Osteocyte (in vitro differentiated cells): ENCODE results near the gene THOC7. TPM values are rescaled to one million over a fixed set of nuclear protein-coding genes. Genes with fewer than 3 reads are reported as not detected.

Experiments
- DNase-seq: peaks from one replicate; pipeline ENCODE4 v3.0.0; 2021; ENCODE audit warnings: mixed read lengths; ENCODE audit not compliant: unreplicated experiment; ENCODE audit errors: extremely low spot score
- H3K27ac Mint-ChIP-seq: one replicate; pipeline ENCODE4 v1.8.0; 2021; ENCODE audit warnings: mild to moderate bottlenecking, mixed read lengths; ENCODE audit not compliant: unreplicated experiment
- H3K27me3 Mint-ChIP-seq: one replicate; pipeline ENCODE4 v1.8.0; 2021; ENCODE audit warnings: mixed read lengths; ENCODE audit not compliant: unreplicated experiment
- H3K36me3 Mint-ChIP-seq: one replicate; pipeline ENCODE4 v1.8.0; 2021; ENCODE audit warnings: mixed read lengths; ENCODE audit not compliant: unreplicated experiment
- H3K4me1 Mint-ChIP-seq: one replicate; pipeline ENCODE4 v1.8.0; 2021; ENCODE audit warnings: mixed read lengths; ENCODE audit not compliant: unreplicated experiment
- H3K4me3 Mint-ChIP-seq: one replicate; pipeline ENCODE4 v1.8.0; 2021; ENCODE audit warnings: mild to moderate bottlenecking, moderate library complexity, mixed read lengths; ENCODE audit not compliant: unreplicated experiment
- H3K9me3 Mint-ChIP-seq: one replicate; pipeline ENCODE4 v1.8.0; 2021; ENCODE audit warnings: mixed read lengths; ENCODE audit not compliant: unreplicated experiment
- CTCF ChIP-seq: fragments of 200-600 bp; sonication (generic); IDR thresholded peaks from 2 replicates; pipeline ENCODE4 v1.5.0; 2021; ENCODE audit warnings: antibody characterized with exemption, mild to moderate bottlenecking, moderate library complexity
- total RNA-seq: library from RNA; stranded (reverse); gene quantifications from 2 replicates; pipeline ENCODE4 v1.2.1, GENCODE V29; 2021

Gene THOC7
- total RNA-seq, 1 donor from 2014 or later, result 59.4 TPM

- Mint-ChIP-seq H3K9me3 (no peaks in the 10 kb centered on the region), H3K27ac (no peak overlapping the region), H3K4me1 (peaks cover 21% of the 10 kb centered on the region), H3K36me3 (peaks cover 6% of the 10 kb centered on the region), H3K4me3 (no peak overlapping the region), H3K27me3 (no peaks in the 10 kb centered on the region)
- TF ChIP-seq CTCF, result no peak
- no peak for DNase-seq
Measured at GRCh38 chr3:63905731-63906620, 42.4 kb upstream of the THOC7 start.

- no peak for TF ChIP-seq CTCF
- H3K27ac Mint-ChIP-seq, result no peak overlapping the region
- H3K4me1 Mint-ChIP-seq, result peaks cover 38% of the 10 kb centered on the region
- H3K4me3 Mint-ChIP-seq, result no peak overlapping the region
- H3K27me3 Mint-ChIP-seq, result no peaks in the 10 kb centered on the region
- no peaks in the 10 kb centered on the region for H3K9me3 Mint-ChIP-seq
- DNase-seq, result no peak
- H3K36me3 Mint-ChIP-seq, result peaks cover 20% of the 10 kb centered on the region
Measured at GRCh38 chr3:63900459-63900858, 36.9 kb upstream of the THOC7 start.

GRCh38 chr3:63900010-63900409, 36.4 kb upstream of the THOC7 start:
- no peaks in the 10 kb centered on the region for H3K27me3 Mint-ChIP-seq
- TF ChIP-seq CTCF, result no peak
- H3K36me3 Mint-ChIP-seq, result peaks cover 20% of the 10 kb centered on the region
- H3K4me1 Mint-ChIP-seq, result peaks cover 40% of the 10 kb centered on the region
- no peak overlapping the region for H3K4me3 Mint-ChIP-seq
- no peaks in the 10 kb centered on the region for H3K9me3 Mint-ChIP-seq
- H3K27ac Mint-ChIP-seq, result no peak overlapping the region
- DNase-seq, result no peak

GRCh38 chr3:63896332-63897030, 32.9 kb upstream of the THOC7 start:
- Mint-ChIP-seq H3K9me3 (no peaks in the 10 kb centered on the region), H3K4me1 (peaks cover 33% of the 10 kb centered on the region), H3K36me3 (peaks cover 14% of the 10 kb centered on the region), H3K27ac (peak overlapping the region; percentile 59), H3K27me3 (no peaks in the 10 kb centered on the region), H3K4me3 (no peak overlapping the region)
- no peak for DNase-seq
- no peak for TF ChIP-seq CTCF
